Upper lobe of left lung (tissue), 6 donors: ENCODE results near the gene FMN2. TPM values are rescaled to one million over a fixed set of nuclear protein-coding genes. Genes with fewer than 3 reads are reported as not detected.
A peak's percentile ranks its signal among the peaks of the same experiment; 100 is the strongest.

Experiments used
- ATAC-seq, 2 donors: fragments of 200-7000 bp; cut with Tn5 transposase; one replicate each; pipeline ENCODE4 v1.9.1; 2022; ENCODE audit warnings: mild to moderate bottlenecking in 2 of 2, moderate library complexity in 2 of 2; ENCODE audit not compliant: low FRiP score in 2 of 2
- DNase-seq, 2 donors: peaks; one replicate each; pipeline ENCODE4 v3.0.0-alpha.2; 2019 to 2020
- H3K27ac ChIP-seq, 4 donors: fragments of 200-600 bp; sonication (generic); one replicate each; pipeline ENCODE4 v1.5.1; 2016 to 2019
- H3K27me3 ChIP-seq, 4 donors: fragments of 200-600 bp; sonication (generic); one replicate each; pipeline ENCODE4 v1.5.1; 2017 to 2019
- H3K36me3 ChIP-seq, 4 donors: fragments of 200-600 bp; sonication (generic); one replicate each; pipeline ENCODE4 v1.5.1; 2016 to 2019
- H3K4me1 ChIP-seq, 4 donors: fragments of 200-600 bp; sonication (generic); one replicate each; pipeline ENCODE4 v1.5.1; 2018 to 2019
- H3K4me3 ChIP-seq, 4 donors: fragments of 200-600 bp; sonication (generic); one replicate each; pipeline ENCODE4 v1.5.1; 2017 to 2019; ENCODE audit warnings: mild to moderate bottlenecking in 2 of 4, moderate library complexity in 1 of 4
- H3K9me3 ChIP-seq, 4 donors: fragments of 200-600 bp; sonication (generic); one replicate each; pipeline ENCODE4 v1.5.1; 2018 to 2019
- EP300 ChIP-seq, 4 donors: sonication (generic); formaldehyde crosslinking; IDR thresholded peaks; one replicate each; pipeline ENCODE4 v1.5.1; 2017; ENCODE audit warnings: antibody characterized with exemption in 4 of 4, control low read depth in 2 of 4
- POLR2A ChIP-seq, 4 donors: fragments of 450-650 bp; IDR thresholded peaks; one replicate each; pipeline ENCODE4 v1.5.1; 2016 to 2017; ENCODE audit warnings: antibody characterized with exemption in 4 of 4, mild to moderate bottlenecking in 2 of 4
- POLR2AphosphoS5 ChIP-seq, 2 donors: sonication (generic); formaldehyde crosslinking; IDR thresholded peaks; one replicate each; pipeline ENCODE4 v1.5.1; 2017; ENCODE audit warnings: antibody characterized with exemption in 2 of 2
- WGBS, 2 donors: methylation state at CpG; one replicate each; pipeline ENCODE4 v1.1.5; 2017 to 2018; 5-methylcytosine and 5-hydroxymethylcytosine counted together
- total RNA-seq, 6 donors: library from RNA; depleted of rRNA in 4 of 6; stranded (reverse); fragments of >200 nt in 4 of 6; gene quantifications; one replicate each; pipeline versions ENCODE4 v1.1.0 to v1.2.1, GENCODE V29; 2016 to 2021
- TF ChIP-seq, protein P1 (sequence below), 6 experiments: fragments of 450-650 bp in 4 of 6; fragments of 200-600 bp in 2 of 6; sonication (generic) in 2 of 6; IDR thresholded peaks; one replicate each; pipeline ENCODE4 v1.5.1; 2016 to 2019; ENCODE audit warnings: antibody characterized with exemption in 6 of 6
- donor health status: DM: no; HTN: no; CAD: no; lungs with moderate emphysema.
- donor health status: DM: no; HTN: yes; CAD: no; lungs with severe emphysema.

Gene FMN2
- total RNA-seq, 6 donors from 2014 or later: 0.06 to 1.0 (median 0.54) TPM; not detected in 1

DNA sequence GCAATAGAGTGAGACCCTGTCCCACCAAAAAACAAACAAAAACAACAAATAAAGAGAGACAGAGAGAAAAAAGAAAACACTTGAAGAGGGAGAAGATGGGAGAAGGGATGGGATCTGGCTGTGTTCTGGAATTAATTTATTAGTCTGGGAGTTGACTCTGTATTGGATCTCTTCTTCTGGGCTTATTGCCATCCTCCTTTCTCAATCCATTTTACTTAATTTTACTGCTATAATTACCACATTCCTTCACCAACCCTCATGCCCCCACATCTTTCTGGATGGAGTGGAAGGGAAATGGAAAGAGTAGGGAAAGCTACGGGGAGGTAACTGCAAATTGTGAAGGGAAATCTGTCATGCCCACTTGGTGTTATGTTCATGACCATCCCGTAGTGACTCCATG, 42.9 kb downstream of the FMN2 start:
- WGBS, 2 donors: 83 to 95% methylated on average over 2 of the region's 2 CpGs
- Histone ChIP-seq H3K27ac (no peak overlapping the region), H3K36me3 (no peaks in the 10 kb centered on the region), H3K9me3 (no peaks in the 10 kb centered on the region), H3K4me3 (no peak overlapping the region), H3K27me3 (no peaks in the 10 kb centered on the region), H3K4me1 (no peaks in the 10 kb centered on the region)
- ATAC-seq: no peak
- TF ChIP-seq POLR2AphosphoS5 (IDR thresholded peaks at IDR 0.05) (no peak), POLR2A (IDR thresholded peaks at IDR 0.05) (no peak)
- DNase-seq: no peak

DNA sequence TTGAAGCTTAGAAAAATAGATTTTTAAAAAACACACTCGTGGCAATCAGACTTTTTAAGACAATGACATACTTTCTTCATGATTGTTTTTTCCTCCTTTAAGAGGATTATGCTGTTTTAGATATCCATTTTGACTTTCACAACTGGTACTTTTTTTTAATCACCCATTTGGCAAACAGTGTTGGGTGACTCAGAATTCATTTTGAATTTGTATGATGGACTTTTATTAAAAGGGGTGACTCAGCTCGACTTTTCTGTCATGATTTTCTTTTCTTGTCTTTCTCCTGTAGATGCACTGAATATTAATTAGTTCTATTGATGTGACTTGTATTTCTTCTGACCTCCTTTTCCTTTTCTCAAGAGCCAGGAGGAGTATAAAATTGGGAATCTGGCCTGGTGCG, 44.7 kb downstream of the FMN2 start:
- Histone ChIP-seq H3K27me3 (no peaks in the 10 kb centered on the region), H3K27ac (no peak overlapping the region), H3K4me1 (no peaks in the 10 kb centered on the region), H3K36me3 (no peaks in the 10 kb centered on the region), H3K4me3 (no peak overlapping the region), H3K9me3 (no peaks in the 10 kb centered on the region)
- no peak for DNase-seq
- no peak for ATAC-seq
- TF ChIP-seq POLR2AphosphoS5 (IDR thresholded peaks at IDR 0.05) (no peak), EP300 (IDR thresholded peaks at IDR 0.05) (no peak), POLR2A (IDR thresholded peaks at IDR 0.05) (no peak)
- TF ChIP-seq, protein P1, sequence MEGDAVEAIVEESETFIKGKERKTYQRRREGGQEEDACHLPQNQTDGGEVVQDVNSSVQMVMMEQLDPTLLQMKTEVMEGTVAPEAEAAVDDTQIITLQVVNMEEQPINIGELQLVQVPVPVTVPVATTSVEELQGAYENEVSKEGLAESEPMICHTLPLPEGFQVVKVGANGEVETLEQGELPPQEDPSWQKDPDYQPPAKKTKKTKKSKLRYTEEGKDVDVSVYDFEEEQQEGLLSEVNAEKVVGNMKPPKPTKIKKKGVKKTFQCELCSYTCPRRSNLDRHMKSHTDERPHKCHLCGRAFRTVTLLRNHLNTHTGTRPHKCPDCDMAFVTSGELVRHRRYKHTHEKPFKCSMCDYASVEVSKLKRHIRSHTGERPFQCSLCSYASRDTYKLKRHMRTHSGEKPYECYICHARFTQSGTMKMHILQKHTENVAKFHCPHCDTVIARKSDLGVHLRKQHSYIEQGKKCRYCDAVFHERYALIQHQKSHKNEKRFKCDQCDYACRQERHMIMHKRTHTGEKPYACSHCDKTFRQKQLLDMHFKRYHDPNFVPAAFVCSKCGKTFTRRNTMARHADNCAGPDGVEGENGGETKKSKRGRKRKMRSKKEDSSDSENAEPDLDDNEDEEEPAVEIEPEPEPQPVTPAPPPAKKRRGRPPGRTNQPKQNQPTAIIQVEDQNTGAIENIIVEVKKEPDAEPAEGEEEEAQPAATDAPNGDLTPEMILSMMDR (IDR thresholded peaks at IDR 0.05): no peak
- 72 to 81% methylated on average over 3 of the region's 3 CpGs for WGBS, 2 donors

DNA sequence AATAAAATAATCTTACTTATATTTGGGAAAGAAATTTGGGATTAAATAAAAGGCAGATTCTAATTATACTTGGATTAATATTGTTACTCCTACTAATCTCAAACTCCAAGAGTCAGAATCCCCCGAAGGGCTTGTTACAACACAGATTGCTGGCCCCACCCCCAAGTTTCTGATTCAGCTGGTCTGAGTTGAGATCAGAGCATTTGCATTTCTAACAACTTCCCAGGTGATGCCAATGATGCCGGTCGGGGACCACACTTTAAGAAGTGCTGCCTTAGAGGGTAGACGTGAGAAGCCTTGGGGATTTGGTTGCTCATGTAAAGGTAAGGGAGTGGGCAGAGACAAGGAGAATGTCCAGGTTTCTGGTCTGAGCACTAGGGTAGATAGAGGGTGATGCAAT, 47.2 kb downstream of the FMN2 start:
- H3K4me3 ChIP-seq: no peak overlapping the region
- no peaks in the 10 kb centered on the region for H3K9me3 ChIP-seq
- TF ChIP-seq EP300 (IDR thresholded peaks at IDR 0.05) (no peak), POLR2AphosphoS5 (IDR thresholded peaks at IDR 0.05) (no peak), POLR2A (IDR thresholded peaks at IDR 0.05) (no peak)
- TF ChIP-seq, protein P1 (IDR thresholded peaks at IDR 0.05): no peak
- 47 to 50% methylated on average over 4 of the region's 4 CpGs for WGBS, 2 donors
- no peaks in the 10 kb centered on the region for H3K27me3 ChIP-seq
- DNase-seq: no peak
- no peaks in the 10 kb centered on the region for H3K36me3 ChIP-seq
- H3K4me1 ChIP-seq: no peaks in the 10 kb centered on the region
- H3K27ac ChIP-seq: no peak overlapping the region
- ATAC-seq: no peak

DNA sequence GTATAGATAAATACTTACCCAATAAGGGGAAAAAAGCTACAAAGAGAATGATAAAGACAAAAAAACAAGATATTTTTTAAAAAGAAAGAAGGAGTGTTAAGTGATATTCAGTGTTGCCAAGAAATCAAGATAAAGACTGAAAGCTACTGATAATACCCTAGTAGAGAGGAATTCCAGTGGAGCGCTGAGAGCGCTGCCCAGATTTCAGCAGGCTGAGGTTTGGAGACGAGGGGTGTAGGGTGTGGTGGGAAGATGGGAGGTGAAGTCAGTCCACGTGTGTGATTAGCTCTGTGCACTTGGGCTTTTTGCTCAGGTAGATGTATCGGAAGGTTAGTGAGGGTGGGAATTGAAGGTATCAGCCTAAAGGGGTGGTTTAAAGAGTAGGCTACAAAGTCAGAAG, 47.8 kb downstream of the FMN2 start:
- Histone ChIP-seq H3K27ac (no peak overlapping the region), H3K9me3 (no peaks in the 10 kb centered on the region), H3K27me3 (no peaks in the 10 kb centered on the region), H3K36me3 (no peaks in the 10 kb centered on the region), H3K4me1 (no peaks in the 10 kb centered on the region), H3K4me3 (no peak overlapping the region)
- no peak for ATAC-seq
- DNase-seq: no peak
- WGBS, 2 donors: 62 to 64% methylated on average over 5 of the region's 5 CpGs
- TF ChIP-seq POLR2A (IDR thresholded peaks at IDR 0.05) (no peak), EP300 (IDR thresholded peaks at IDR 0.05) (no peak), POLR2AphosphoS5 (IDR thresholded peaks at IDR 0.05) (no peak)
- TF ChIP-seq, protein P1 (IDR thresholded peaks at IDR 0.05): no peak

DNA sequence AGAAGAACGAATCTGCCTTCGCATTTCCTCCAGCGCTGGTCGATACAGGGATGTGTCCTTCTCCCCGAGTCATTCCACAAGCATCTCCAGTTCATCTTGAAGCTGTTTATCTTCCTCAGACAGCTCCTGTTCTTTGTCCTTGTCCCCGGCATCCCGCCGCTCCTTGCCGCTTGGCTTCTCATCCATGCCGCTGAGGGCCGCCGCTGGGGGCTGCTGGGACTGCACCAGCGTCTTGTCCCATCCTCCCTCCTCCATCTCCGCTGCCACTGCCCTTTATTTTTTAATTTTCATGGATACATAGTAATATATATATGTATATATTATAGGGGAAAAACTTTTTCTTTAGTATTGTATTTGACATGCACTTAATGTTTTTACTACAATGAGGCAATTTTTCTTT, 53.4 kb downstream of the FMN2 start:
- Histone ChIP-seq H3K4me1 (no peaks in the 10 kb centered on the region), H3K36me3 (no peaks in the 10 kb centered on the region), H3K4me3 (no peak overlapping the region), H3K27me3 (no peaks in the 10 kb centered on the region), H3K27ac (no peak overlapping the region), H3K9me3 (no peaks in the 10 kb centered on the region)
- 93% methylated on average over 14 of the region's 14 CpGs for WGBS, 2 donors
- no peak for TF ChIP-seq EP300 (IDR thresholded peaks at IDR 0.05)
- no peak for TF ChIP-seq POLR2AphosphoS5 (IDR thresholded peaks at IDR 0.05)
- TF ChIP-seq, protein P1 (IDR thresholded peaks at IDR 0.05): no peak
- no peak for TF ChIP-seq POLR2A (IDR thresholded peaks at IDR 0.05)
- peak in 1 of 2 donors; percentile 59 for DNase-seq
- no peak for ATAC-seq
